K562 (cell line): ENCODE data around the gene TRUB2. TPM values are rescaled to one million over a fixed set of nuclear protein-coding genes. Genes with fewer than 3 reads are reported as not detected.

Source experiments
- ATAC-seq: fragments of 200-7000 bp; cut with Tn5 transposase; 3 replicates; pipeline ENCODE4 v1.9.1; 2020; ENCODE audit warnings: moderate library complexity
- BruUV-seq: library from RNA; stranded (reverse); fragments of 400-500 nt; replicated peaks from 2 replicates; lab custom pipeline; 2021; lab: Mats Ljungman, UMichigan
- CTCF ChIA-PET: fragments of 300-600 bp; formaldehyde crosslinking; extraction: SDS; loops from one replicate; lab custom pipeline; 2021; ENCODE audit warnings: low intra/inter-chr PET ratio; lab: Yijun Ruan, JAX
- POLR2A ChIA-PET: fragments of 300-600, 350-650 bp; sonication (Branson Sonifier 250); formaldehyde crosslinking; extraction: SDS; loops from one replicate; lab custom pipeline; 2021; ENCODE audit warnings: antibody characterized with exemption, inconsistent platforms; lab: Yijun Ruan, JAX
- DNase-seq, 4 experiments: peaks; one replicate each; pipeline versions ENCODE4 v3.0.0 to v3.0.0-alpha.2; 2011 to 2018; ENCODE audit warnings: low spot score in 3 of 4, mixed read lengths in 3 of 4; ENCODE audit errors: extremely low read depth in 1 of 4
- FAIRE-seq: peaks from 2 replicates; lab custom pipeline; 2011; peaks lifted over from hg19 to GRCh38; lab: Jason Lieb, UNC
- H2AFZ ChIP-seq: 2 replicates; pipeline ENCODE4 v1.6.0; 2011; ENCODE audit warnings: low read depth, low read length, control low read depth, inconsistent platforms
- H3K27ac ChIP-seq: fragments of 200-600 bp; 3 replicates; pipeline ENCODE4 v1.8.0; 2011; ENCODE audit warnings: low read depth, mild to moderate bottlenecking, control low read depth, inconsistent platforms, low read length, moderate library complexity, mixed read lengths; ENCODE audit errors: extremely low read depth
- H3K27me3 ChIP-seq, 2 experiments: fragments of 300-600 bp in 1 of 2; 2 replicates in 1 of 2; 3 replicates in 1 of 2; pipeline versions ENCODE4 v1.6.0 to v1.8.0; 2011; ENCODE audit warnings: inconsistent platforms in 2 of 2, low read length in 2 of 2, mild to moderate bottlenecking in 1 of 2, mixed read lengths in 1 of 2, moderate library complexity in 1 of 2; ENCODE audit not compliant: control insufficient read depth in 2 of 2, insufficient read depth in 2 of 2
- H3K36me3 ChIP-seq: fragments of 300-600 bp; 3 replicates; pipeline ENCODE4 v1.8.0; 2011; ENCODE audit warnings: mild to moderate bottlenecking, low read length, inconsistent platforms; ENCODE audit not compliant: control insufficient read depth, insufficient read depth
- H3K4me1 ChIP-seq, 2 experiments: fragments of 200-600 bp in 1 of 2; replicated peaks in 1 of 2; 2 replicates in 1 of 2; 3 replicates in 1 of 2; pipeline versions ENCODE4 v1.5.1 to v1.8.0; 2011; ENCODE audit warnings: inconsistent platforms in 2 of 2, low read length in 2 of 2, mild to moderate bottlenecking in 1 of 2, mixed read lengths in 1 of 2, moderate library complexity in 1 of 2; ENCODE audit not compliant: control insufficient read depth in 2 of 2, insufficient read depth in 2 of 2
- H3K4me2 ChIP-seq: 2 replicates; pipeline ENCODE4 v1.6.1; 2011; ENCODE audit warnings: low read length, control low read depth, inconsistent platforms, mixed read lengths; ENCODE audit not compliant: insufficient read depth
- H3K4me3 ChIP-seq: fragments of 200-600 bp; sonication (generic), shearing (Covaris generic); 2 replicates; pipeline ENCODE4 v1.5.1; 2016; ENCODE audit warnings: control low read depth, inconsistent platforms
- H3K79me2 ChIP-seq: fragments of 200-600 bp; 3 replicates; pipeline ENCODE4 v1.8.0; 2011; ENCODE audit warnings: low read length, inconsistent platforms; ENCODE audit not compliant: control insufficient read depth, insufficient read depth
- H3K9ac ChIP-seq, 2 experiments: 2 replicates each; pipeline versions ENCODE4 v1.6.0 to v1.6.1; 2011; ENCODE audit warnings: low read depth in 2 of 2, low read length in 2 of 2, control low read depth in 1 of 2, inconsistent platforms in 1 of 2, mild to moderate bottlenecking in 1 of 2, mixed read lengths in 1 of 2; ENCODE audit not compliant: insufficient read depth in 1 of 2
- H3K9me1 ChIP-seq: one replicate; pipeline ENCODE4 v1.6.0; 2011; ENCODE audit warnings: inconsistent platforms, mild to moderate bottlenecking, low read length, moderate library complexity; ENCODE audit not compliant: control insufficient read depth, insufficient read depth
- H3K9me3 ChIP-seq: replicated peaks from 2 replicates; pipeline ENCODE4 v1.5.1; 2011; ENCODE audit warnings: low read depth, low read length, inconsistent platforms; ENCODE audit not compliant: control insufficient read depth, insufficient read depth
- H4K20me1 ChIP-seq: replicated peaks from 2 replicates; pipeline ENCODE4 v1.6.1; 2011; ENCODE audit warnings: low read length, inconsistent platforms, mixed read lengths; ENCODE audit not compliant: control insufficient read depth, insufficient read depth
- ADNP ChIP-seq: fragments of 200-800 bp; sonication (Bioruptor generic); IDR thresholded peaks from 2 replicates; pipeline ENCODE4 v1.6.1; 2016; ENCODE audit warnings: missing genetic modification characterization, missing compliant biosample characterization
- ARID2 ChIP-seq: fragments of 450-650 bp; IDR thresholded peaks from 2 replicates; pipeline ENCODE4 v1.6.1; 2017; ENCODE audit warnings: antibody characterized with exemption, mild to moderate bottlenecking
- CCAR2 ChIP-seq: fragments of 200-400 bp; formaldehyde crosslinking; IDR thresholded peaks from 2 replicates; pipeline ENCODE4 v1.6.1; 2017; ENCODE audit warnings: mild to moderate bottlenecking, low read depth, low read length
- CREBBP ChIP-seq: IDR thresholded peaks from one replicate; pipeline ENCODE4 v1.6.1; 2012; ENCODE audit warnings: low read depth, mild to moderate bottlenecking, control low read depth, inconsistent platforms, low read length
- FOXK1 ChIP-seq: sonication (generic); formaldehyde crosslinking; IDR thresholded peaks from 2 replicates; pipeline ENCODE4 v1.8.0; 2022; ENCODE audit warnings: missing genetic modification reagents, mild to moderate bottlenecking, borderline replicate concordance
- MIER1 ChIP-seq: fragments of 450-650 bp; IDR thresholded peaks from 2 replicates; pipeline ENCODE4 v1.6.1; 2016; ENCODE audit warnings: antibody characterized with exemption, mild to moderate bottlenecking, low read depth
- NCOA1 ChIP-seq: fragments of 450-650 bp; IDR thresholded peaks from 2 replicates; pipeline ENCODE4 v1.6.1; 2016; ENCODE audit warnings: low read depth
- RB1 ChIP-seq: fragments of 450-650 bp; IDR thresholded peaks from 2 replicates; pipeline ENCODE4 v1.6.1; 2017; ENCODE audit warnings: low read depth, mild to moderate bottlenecking
- SAFB2 ChIP-seq: fragments of 200-400 bp; formaldehyde crosslinking; IDR thresholded peaks from 2 replicates; pipeline ENCODE4 v1.6.1; 2018; ENCODE audit warnings: borderline replicate concordance, low read length, low read depth, moderate library complexity; ENCODE audit not compliant: severe bottlenecking
- SAP30 ChIP-seq: fragments of 200-600 bp; sonication (generic); IDR thresholded peaks from 2 replicates; pipeline ENCODE4 v1.6.1; 2012; ENCODE audit warnings: borderline replicate concordance, low read depth, mild to moderate bottlenecking, moderate library complexity, low read length, control low read depth, inconsistent platforms; ENCODE audit not compliant: insufficient read depth, poor library complexity, severe bottlenecking
- SMARCA4 ChIP-seq: fragments of 450-650 bp; IDR thresholded peaks from 2 replicates; pipeline ENCODE4 v1.6.1; 2016
- SPI1 ChIP-seq: IDR thresholded peaks from 2 replicates; pipeline ENCODE4 v1.6.1; 2011; ENCODE audit warnings: low read depth, low read length, control low read depth, borderline replicate concordance
- ZNF140 ChIP-seq: fragments of 250-450 bp; sonication (Bioruptor Pico); IDR thresholded peaks from 2 replicates; pipeline ENCODE4 v1.8.0; 2021; ENCODE audit warnings: moderate library complexity, mild to moderate bottlenecking, inconsistent platforms
- WGBS: fragments of 100-300 bp; shearing (Covaris generic); methylation state at CpG from one replicate; pipeline ENCODE4 v1.1.6; 2016; ENCODE audit warnings: low coverage, mixed read lengths; ENCODE audit not compliant: insufficient coverage; ENCODE audit errors: missing lambda C conversion rate; 5-methylcytosine and 5-hydroxymethylcytosine counted together
- in situ Hi-C: fragments of 300-500 bp; cut with MboI; formaldehyde crosslinking; loops from 4 replicates; pipeline ENCODE4 v1.15.0; 2018; ENCODE audit warnings: inconsistent platforms, mixed read lengths
- intact Hi-C: fragments of 100-400 bp; cut with micrococcal nuclease; formaldehyde crosslinking; loops from 2 replicates; pipeline ENCODE4 v1.14.2; 2022
- polyA plus RNA-seq, 8 experiments: library from polyadenylated mRNA; depleted of rRNA in 4 of 8; stranded (reverse) in 5 of 8; unstranded in 3 of 8; fragments of >200 nt; fragmentation: Nextera tagmentation in 2 of 8; fragmentation: Illumina TruSeq in 1 of 8; extraction: Ambion mirVana in 2 of 8; extraction: Trizol in 1 of 8; gene quantifications; 2 replicates each; pipeline versions ENCODE4 v1.2.1 to v1.2.3, GENCODE V29; 2011 to 2014; ENCODE audit warnings: inconsistent platforms in 1 of 8, missing spikeins in 1 of 8
- total RNA-seq, 7 experiments: library from RNA; depleted of rRNA in 6 of 7; stranded (reverse); fragments of >200 nt in 6 of 7; fragmentation: Illumina TruSeq in 2 of 7; extraction: Trizol in 2 of 7; gene quantifications; 2 replicates each; pipeline versions ENCODE4 v1.2.1 to v1.2.3, GENCODE V29; 2011 to 2021; ENCODE audit warnings: low replicate concordance in 1 of 7
- TF ChIP-seq, protein P1 (sequence below): fragments of 250-450 bp; sonication (Bioruptor Pico); IDR thresholded peaks from 2 replicates; pipeline ENCODE4 v1.8.0; 2021; ENCODE audit warnings: moderate library complexity, mild to moderate bottlenecking, inconsistent platforms
- TF ChIP-seq, protein P2 (sequence below): IDR thresholded peaks from 2 replicates; pipeline ENCODE4 v1.6.1; 2012; ENCODE audit warnings: low read depth, low read length, improper control_type of control experiment, borderline replicate concordance
- TF ChIP-seq, protein P3 (sequence below): IDR thresholded peaks from 3 replicates; pipeline ENCODE4 v1.6.1; 2011; ENCODE audit warnings: borderline replicate concordance, mild to moderate bottlenecking, moderate library complexity; ENCODE audit not compliant: insufficient read length; ENCODE audit errors: extremely low read depth

The TRUB2 gene
- total and polyA plus RNA-seq, 9 of the 15 experiments (the other 6 are each of a cell fraction or from before 2014, with no cell fraction given) = 9.3 to 110 (median 63.0) TPM

GRCh38 chr9:128370752-128371629 lies 48.7 kb upstream of the TRUB2 start, which contains the start of gene URM1:
URM1 (plus strand) TSS chr9:128371374; CDS start chr9:128371381, 7 bp downstream.
- FAIRE-seq = peak; percentile 89
- TF ChIP-seq SPI1 (peak; percentile 25; the same call in 1 of the 2 replicates), ARID2 (no peak), SAP30 (peak; percentile 88), MIER1 (no peak), SMARCA4 (no peak), RB1 (0 out of 2 replicates have a peak, but pooled peaks have one; percentile 28), ZNF140 (CRISPR knock-in tag) (no peak), NCOA1 (no peak), FOXK1 (no peak), CCAR2 (no peak), ADNP (tag) (no peak), SAFB2 (no peak), CREBBP (no peak)
- TF ChIP-seq, protein P1, sequence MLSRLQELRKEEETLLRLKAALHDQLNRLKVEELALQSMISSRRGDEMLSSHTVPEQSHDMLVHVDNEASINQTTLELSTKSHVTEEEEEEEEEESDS (CRISPR knock-in tag) = no peak
- TF ChIP-seq, protein P2, sequence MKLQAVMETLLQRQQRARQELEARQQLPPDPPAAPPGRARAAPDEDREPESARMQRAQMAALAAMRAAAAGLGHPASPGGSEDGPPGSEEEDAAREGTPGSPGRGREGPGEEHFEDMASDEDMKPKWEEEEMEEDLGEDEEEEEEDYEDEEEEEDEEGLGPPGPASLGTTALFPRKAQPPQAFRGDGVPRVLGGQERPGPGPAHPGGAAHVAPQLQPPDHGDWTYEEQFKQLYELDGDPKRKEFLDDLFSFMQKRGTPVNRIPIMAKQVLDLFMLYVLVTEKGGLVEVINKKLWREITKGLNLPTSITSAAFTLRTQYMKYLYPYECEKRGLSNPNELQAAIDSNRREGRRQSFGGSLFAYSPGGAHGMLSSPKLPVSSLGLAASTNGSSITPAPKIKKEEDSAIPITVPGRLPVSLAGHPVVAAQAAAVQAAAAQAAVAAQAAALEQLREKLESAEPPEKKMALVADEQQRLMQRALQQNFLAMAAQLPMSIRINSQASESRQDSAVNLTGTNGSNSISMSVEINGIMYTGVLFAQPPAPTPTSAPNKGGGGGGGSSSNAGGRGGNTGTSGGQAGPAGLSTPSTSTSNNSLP = no peak
- TF ChIP-seq, protein P3, sequence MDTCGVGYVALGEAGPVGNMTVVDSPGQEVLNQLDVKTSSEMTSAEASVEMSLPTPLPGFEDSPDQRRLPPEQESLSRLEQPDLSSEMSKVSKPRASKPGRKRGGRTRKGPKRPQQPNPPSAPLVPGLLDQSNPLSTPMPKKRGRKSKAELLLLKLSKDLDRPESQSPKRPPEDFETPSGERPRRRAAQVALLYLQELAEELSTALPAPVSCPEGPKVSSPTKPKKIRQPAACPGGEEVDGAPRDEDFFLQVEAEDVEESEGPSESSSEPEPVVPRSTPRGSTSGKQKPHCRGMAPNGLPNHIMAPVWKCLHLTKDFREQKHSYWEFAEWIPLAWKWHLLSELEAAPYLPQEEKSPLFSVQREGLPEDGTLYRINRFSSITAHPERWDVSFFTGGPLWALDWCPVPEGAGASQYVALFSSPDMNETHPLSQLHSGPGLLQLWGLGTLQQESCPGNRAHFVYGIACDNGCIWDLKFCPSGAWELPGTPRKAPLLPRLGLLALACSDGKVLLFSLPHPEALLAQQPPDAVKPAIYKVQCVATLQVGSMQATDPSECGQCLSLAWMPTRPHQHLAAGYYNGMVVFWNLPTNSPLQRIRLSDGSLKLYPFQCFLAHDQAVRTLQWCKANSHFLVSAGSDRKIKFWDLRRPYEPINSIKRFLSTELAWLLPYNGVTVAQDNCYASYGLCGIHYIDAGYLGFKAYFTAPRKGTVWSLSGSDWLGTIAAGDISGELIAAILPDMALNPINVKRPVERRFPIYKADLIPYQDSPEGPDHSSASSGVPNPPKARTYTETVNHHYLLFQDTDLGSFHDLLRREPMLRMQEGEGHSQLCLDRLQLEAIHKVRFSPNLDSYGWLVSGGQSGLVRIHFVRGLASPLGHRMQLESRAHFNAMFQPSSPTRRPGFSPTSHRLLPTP = no peak

More at GRCh38 chr9:128370752-128371629, 48.7 kb upstream of the TRUB2 start, which contains the start of gene URM1:
- CTCF ChIA-PET = no interaction called here
- peaks cover 24% of the 10 kb centered on the region for H3K36me3 ChIP-seq
- H3K27me3 ChIP-seq = no peaks in the 10 kb centered on the region
- under 1% methylated on average over 43 of the region's 55 CpGs for WGBS
- in situ Hi-C loops = loop anchor here (25.0 kb wide), 1 partner anchor 609 kb away; no protein-coding TSS in a partner anchor
- peak; percentile 98 for ATAC-seq
- peaks cover 53% of the 10 kb centered on the region for H3K79me2 ChIP-seq
- H3K27ac ChIP-seq = peak within 1 kb of the TSS; percentile 77
- peak within 1 kb of the TSS; percentile 96 for H3K4me2 ChIP-seq
- peak; percentile 94 to 98 (median 96) for DNase-seq
- H3K4me3 ChIP-seq = peak within 1 kb of the TSS; percentile 84
- peaks cover 13 to 14% of the 10 kb centered on the region in 2 experiments for H3K4me1 ChIP-seq
- intact Hi-C loops = no loop called here
- no peaks in the 10 kb centered on the region for H4K20me1 ChIP-seq
- H3K9ac ChIP-seq = peak within 1 kb of the TSS; percentile 86 to 96
- H2AFZ ChIP-seq = peak within 1 kb of the TSS; percentile 97
- H3K9me3 ChIP-seq = no peaks in the 10 kb centered on the region
- no peaks in the 10 kb centered on the region for H3K9me1 ChIP-seq
- BruUV-seq = TSS peak; percentile 97
- POLR2A ChIA-PET = interaction anchor here (0.5 to 2.2 kb wide), 12 partner anchors 10 to 277 kb away, joined by 3 to 11 read pairs (median 4); partner anchors contain the start of genes GOLGA2 and SWI5
